GM18505 (cell line): ENCODE measurements around the gene CHCHD3.

ENCODE experiments used
- ATAC-seq: cut with Tn5 transposase; IDR thresholded peaks from one replicate; pipeline ENCODE4 v1.9.1; 2021; ENCODE audit not compliant: unreplicated experiment
- POLR2A ChIP-seq: IDR thresholded peaks from 4 replicates; pipeline ENCODE4 v1.6.1; 2011; ENCODE audit warnings: borderline replicate concordance; ENCODE audit not compliant: insufficient read depth, insufficient read length; ENCODE audit errors: extremely low read depth

The CHCHD3 gene

DNA sequence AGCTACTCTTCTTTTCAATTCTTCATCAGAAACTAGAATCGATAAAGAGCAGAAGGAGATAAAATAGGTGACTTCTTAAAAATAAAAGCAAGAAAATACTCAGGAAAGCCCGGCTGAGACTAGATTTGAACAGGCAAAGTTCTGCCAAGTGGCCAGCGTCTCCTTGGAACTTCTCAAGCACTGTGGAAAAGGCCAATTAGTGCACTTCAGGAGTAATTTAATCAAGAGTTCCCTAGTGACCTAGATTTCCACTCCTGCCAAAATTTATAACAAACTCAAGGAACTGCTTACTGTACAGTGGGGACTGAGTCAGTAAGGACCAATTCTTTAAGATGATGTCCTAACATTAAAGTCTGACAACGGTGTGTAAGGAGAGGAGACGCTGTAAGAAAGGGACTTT, 57.3 kb downstream of the CHCHD3 start:
- no peak for ATAC-seq
- no peak for TF ChIP-seq POLR2A

DNA sequence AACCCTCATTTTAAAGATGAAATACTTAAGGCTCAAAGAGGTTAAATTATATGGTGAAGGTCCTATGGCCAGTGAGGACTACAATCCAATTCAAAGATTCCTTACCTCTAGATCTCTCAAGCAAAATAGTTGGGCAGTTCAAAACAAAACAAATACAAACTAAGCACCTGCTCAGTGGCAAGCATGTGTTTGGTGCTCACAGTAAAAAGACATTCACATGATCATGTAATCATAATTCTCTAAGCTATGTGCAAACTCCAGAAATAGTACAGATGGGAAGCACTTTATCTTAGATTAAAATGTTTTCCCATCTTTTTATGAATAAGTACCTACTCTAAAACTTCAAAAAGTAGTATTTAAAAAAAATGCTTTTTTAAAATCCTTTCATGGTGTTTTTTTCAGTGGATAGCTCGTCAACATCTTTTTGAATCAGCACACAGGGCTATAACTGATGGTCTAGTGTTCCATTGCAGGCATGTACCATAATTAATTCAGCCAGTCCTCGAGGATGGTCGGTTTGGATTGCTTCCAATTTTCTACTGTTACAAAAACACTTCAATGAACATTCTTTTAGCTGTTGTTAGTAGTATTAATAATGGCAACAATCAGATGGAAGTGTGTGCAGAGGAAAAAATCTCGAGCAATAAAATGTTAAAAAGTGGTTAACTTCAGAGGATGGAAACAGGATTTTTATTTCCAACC, 58.4 kb downstream of the CHCHD3 start:
- no peak for TF ChIP-seq POLR2A
- ATAC-seq, result no peak

GRCh38 chr7:133022661-133023060, 59.2 kb downstream of the CHCHD3 start:
- no peak for TF ChIP-seq POLR2A
- no peak for ATAC-seq

DNA sequence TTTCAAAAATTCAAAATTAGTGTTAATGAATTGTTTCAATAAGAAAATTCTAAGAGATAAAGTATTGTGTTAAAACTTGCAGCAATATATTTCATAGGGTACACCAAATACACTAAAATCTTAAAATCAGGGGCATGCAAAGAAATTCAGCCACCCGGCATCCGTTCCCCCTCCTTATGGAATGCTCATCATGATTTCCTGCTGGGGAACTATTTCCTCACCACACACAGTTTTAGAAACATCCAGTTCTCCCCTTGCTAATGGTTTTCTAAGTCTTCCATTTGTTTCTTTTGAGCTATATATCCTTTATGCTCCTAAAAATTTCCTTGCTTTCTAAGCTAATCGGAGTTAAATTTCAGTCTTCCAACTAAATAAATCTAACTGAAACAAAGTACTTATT, 60.7 kb downstream of the CHCHD3 start:
- TF ChIP-seq POLR2A, result no peak
- ATAC-seq, result no peak

DNA sequence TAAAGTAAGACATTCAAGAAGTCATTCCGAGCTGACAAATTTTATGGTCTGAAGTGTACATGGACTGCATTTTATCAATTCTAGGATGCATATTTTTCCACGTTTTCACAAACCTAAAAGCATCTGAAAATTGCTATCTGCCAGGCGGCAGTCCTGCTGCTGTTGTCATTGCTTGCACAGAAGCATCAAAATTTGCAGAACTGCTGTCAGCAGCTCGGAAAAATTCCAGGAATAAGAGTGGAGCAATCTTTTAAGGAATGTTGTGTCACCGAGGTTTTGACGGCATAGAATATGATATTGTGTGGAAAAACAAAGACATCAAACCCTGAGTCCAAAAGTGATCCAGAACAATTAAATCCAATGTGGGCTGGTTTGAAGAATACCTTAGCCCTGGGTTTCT, 61.4 kb downstream of the CHCHD3 start:
- no peak for TF ChIP-seq POLR2A

GRCh38 chr7:133019590-133019989, 62.3 kb downstream of the CHCHD3 start:
- TF ChIP-seq POLR2A, result no peak
- ATAC-seq, result no peak

More for the DNA sequence above, 61.4 kb downstream of the CHCHD3 start:
- ATAC-seq, result no peak

DNA sequence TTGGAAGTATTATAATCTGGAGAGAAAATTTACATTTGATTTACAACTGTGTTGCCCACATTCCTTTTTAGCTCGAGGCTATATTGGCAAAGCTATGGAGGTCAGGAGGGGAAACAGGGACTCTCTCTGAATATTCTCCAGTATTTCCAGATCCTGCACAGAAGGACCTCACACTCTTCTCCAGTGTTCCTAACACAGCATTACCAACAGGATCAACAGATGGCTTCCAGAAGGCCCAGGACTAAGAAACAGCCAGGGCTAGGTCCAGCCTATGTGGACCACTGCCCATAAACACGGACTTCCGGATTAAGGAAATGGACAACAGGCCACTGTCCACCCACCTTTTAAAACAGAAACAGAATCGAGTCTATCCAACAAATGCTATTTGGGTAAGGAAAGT, 65.3 kb downstream of the CHCHD3 start:
- no peak for TF ChIP-seq POLR2A
- no peak for ATAC-seq

DNA sequence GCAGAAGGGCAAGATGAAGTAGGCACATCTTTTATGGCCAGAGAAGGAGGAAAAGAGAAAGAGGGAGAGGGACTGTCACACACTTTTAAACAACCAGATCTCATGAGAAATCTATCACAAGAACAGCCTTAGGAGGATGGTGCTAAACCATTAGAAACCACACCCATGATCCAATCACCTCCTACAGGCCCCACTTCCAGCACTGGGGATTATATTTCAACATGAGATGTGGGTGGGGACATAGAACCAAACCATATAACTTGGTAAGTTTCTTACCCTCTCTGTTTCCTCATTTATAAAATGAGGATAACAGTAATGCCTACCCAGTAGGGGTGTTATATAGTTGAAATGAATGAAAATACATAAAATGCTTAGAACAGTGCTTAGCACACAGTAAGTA, 66.0 kb downstream of the CHCHD3 start:
- no peak for ATAC-seq
- TF ChIP-seq POLR2A, result no peak

- TF ChIP-seq POLR2A, result no peak
- no peak for ATAC-seq
Measured at GRCh38 chr7:133011746-133012145, 70.1 kb downstream of the CHCHD3 start.

DNA sequence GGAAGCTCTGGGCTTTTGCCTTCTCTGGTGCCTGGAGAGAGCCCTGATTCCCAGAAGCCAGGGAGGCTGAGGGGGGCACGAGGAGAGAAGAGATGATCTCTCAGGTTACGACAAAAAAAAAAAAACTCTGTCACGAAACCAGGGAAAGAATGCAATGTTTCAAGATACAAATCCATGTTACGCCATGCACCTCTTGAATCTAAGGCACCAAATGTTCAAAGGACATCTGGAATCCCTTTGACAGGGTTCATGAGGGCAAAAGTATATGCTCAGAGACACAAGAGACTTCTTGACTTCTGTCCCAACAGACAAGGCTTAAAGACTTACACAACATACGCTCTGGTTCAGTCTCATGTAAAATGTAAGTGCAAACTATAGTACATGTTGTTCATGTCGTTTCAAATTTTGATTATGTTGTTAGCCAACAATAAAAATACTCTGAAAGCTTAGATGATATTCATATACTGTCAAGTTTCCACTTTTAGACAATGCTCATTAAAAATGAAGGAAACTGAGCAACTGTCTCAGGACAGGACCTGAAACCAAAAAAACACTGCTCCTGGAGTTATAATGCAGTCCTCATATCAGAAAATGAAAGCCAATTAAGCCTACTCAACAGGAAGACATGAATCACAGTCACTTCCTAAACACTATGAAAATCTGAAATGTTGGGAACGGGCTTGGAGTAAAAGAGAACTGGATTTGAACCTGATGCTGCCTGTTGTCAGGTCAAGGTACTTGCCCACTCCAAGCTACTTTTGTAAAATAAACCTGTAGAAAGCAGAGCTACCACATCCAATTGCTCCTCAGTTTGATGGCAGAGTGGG, 72.3 kb downstream of the CHCHD3 start:
- no peak for TF ChIP-seq POLR2A
- no peak for ATAC-seq

- no peak for TF ChIP-seq POLR2A
- no peak for ATAC-seq
Measured at GRCh38 chr7:133007961-133008360, 73.9 kb downstream of the CHCHD3 start.

- no peak for ATAC-seq
- TF ChIP-seq POLR2A, result no peak
Measured at GRCh38 chr7:133003052-133003910, 78.6 kb downstream of the CHCHD3 start.

GRCh38 chr7:133001727-133002126, 80.2 kb downstream of the CHCHD3 start:
- ATAC-seq, result no peak
- no peak for TF ChIP-seq POLR2A
